Cardiac fibroblast (primary cell): ENCODE measurements around the gene NELFCD.
"Not testable (repeated sequence)": the region's sequence is repeated elsewhere in the genome, so short reads cannot be mapped to it uniquely, and the experiment has no call there.

Experiments used
- DNase-seq, 2 donors: peaks; one replicate each; pipeline versions ENCODE4 v3.0.0 to v3.0.0-alpha.2; 2010; ENCODE audit warnings: low read depth in 2 of 2
- H3K4me3 ChIP-seq, 2 donors: replicated peaks in 1 of 2; 1 replicate in 1 of 2; 2 replicates in 1 of 2; pipeline ENCODE4 v1.5.1; 2011; ENCODE audit warnings: low read depth in 2 of 2, low read length in 2 of 2, mild to moderate bottlenecking in 2 of 2, moderate library complexity in 1 of 2
- CTCF ChIP-seq: IDR thresholded peaks from one replicate; pipeline ENCODE4 v1.5.1; 2011; ENCODE audit warnings: low read depth, mild to moderate bottlenecking, low read length, inconsistent platforms

Gene NELFCD

GRCh38 chr20:59010321-59010994 lies 29.4 kb downstream of the NELFCD start:
- H3K4me3 ChIP-seq, result no peak overlapping the region
- TF ChIP-seq CTCF, result no peak

GRCh38 chr20:59010995-59011873 lies 30.2 kb downstream of the NELFCD start:
- no peak overlapping the region for H3K4me3 ChIP-seq
- TF ChIP-seq CTCF, result no peak
- DNase-seq, result peak; percentile 92 to 93

More at GRCh38 chr20:59010321-59010994, 29.4 kb downstream of the NELFCD start:
- peak in 1 of 2 donors; percentile 20 for DNase-seq

GRCh38 chr20:59011874-59012157 lies 30.8 kb downstream of the NELFCD start:
- not testable (repeated sequence) for DNase-seq, H3K4me3 ChIP-seq

GRCh38 chr20:59013031-59013951 lies 32.2 kb downstream of the NELFCD start:
- no peak for TF ChIP-seq CTCF
- DNase-seq, result no peak
- no peak overlapping the region for H3K4me3 ChIP-seq

- no peak for TF ChIP-seq CTCF
- H3K4me3 ChIP-seq, result no peak overlapping the region
- peak in 1 of 2 donors; percentile 83 for DNase-seq
These were observed 33.0 kb downstream of the NELFCD start for GRCh38 chr20:59013959-59014608.

GRCh38 chr20:59014680-59015389 lies 33.8 kb downstream of the NELFCD start:
- TF ChIP-seq CTCF, result no peak
- H3K4me3 ChIP-seq, result no peak overlapping the region
- DNase-seq, result no peak
